Stomach (tissue), 9 donors: ENCODE measurements around the gene ZNF605. TPM values are rescaled to one million over a fixed set of nuclear protein-coding genes. Genes with fewer than 3 reads are reported as not detected.

ENCODE experiments used
- DNase-seq, 2 donors: peaks; one replicate each; pipeline versions ENCODE4 v3.0.0 to v3.0.0-alpha.2; 2013 to 2019
- H3K27ac ChIP-seq, 5 donors: fragments of 200-600 bp in 4 of 5; sonication (generic) in 4 of 5; one replicate each; pipeline ENCODE4 v1.5.1; 2013 to 2019; ENCODE audit warnings: mild to moderate bottlenecking in 1 of 5, moderate library complexity in 1 of 5
- H3K27me3 ChIP-seq, 3 donors: fragments of 200-600 bp; sonication (generic); one replicate each; pipeline ENCODE4 v1.5.1; 2017 to 2019; ENCODE audit warnings: mixed run types in 1 of 3
- H3K36me3 ChIP-seq, 4 donors: fragments of 200-600 bp; sonication (generic); 1 replicate in 3 of 4; 2 replicates in 1 of 4; pipeline ENCODE4 v1.5.1; 2016 to 2019
- H3K4me1 ChIP-seq, 4 donors: fragments of 200-600 bp; sonication (generic); one replicate each; pipeline ENCODE4 v1.5.1; 2016 to 2019
- H3K4me3 ChIP-seq, 4 donors: fragments of 200-600 bp; sonication (generic) in 3 of 4; one replicate each; pipeline ENCODE4 v1.5.1; 2016 to 2019; ENCODE audit warnings: mild to moderate bottlenecking in 1 of 4
- H3K9me3 ChIP-seq, 4 donors: fragments of 200-600 bp; sonication (generic); one replicate each; pipeline ENCODE4 v1.5.1; 2016 to 2019
- CTCF ChIP-seq, 7 experiments: fragments of 450-650 bp in 4 of 7; fragments of 200-600 bp in 3 of 7; sonication (generic) in 3 of 7; IDR thresholded peaks; one replicate each; pipeline ENCODE4 v1.5.1; 2016 to 2019; ENCODE audit warnings: antibody characterized with exemption in 7 of 7, control low read depth in 2 of 7, mild to moderate bottlenecking in 1 of 7
- EP300 ChIP-seq: sonication (generic); formaldehyde crosslinking; IDR thresholded peaks from one replicate; pipeline ENCODE4 v1.6.1; 2017; ENCODE audit warnings: antibody characterized with exemption
- POLR2A ChIP-seq, 4 donors: fragments of 450-650 bp; IDR thresholded peaks; one replicate each; pipeline ENCODE4 v1.6.1; 2016; ENCODE audit warnings: antibody characterized with exemption in 4 of 4, control low read depth in 2 of 4, mild to moderate bottlenecking in 1 of 4, moderate library complexity in 1 of 4
- POLR2AphosphoS5 ChIP-seq, 3 donors: sonication (generic); formaldehyde crosslinking; IDR thresholded peaks; one replicate each; pipeline ENCODE4 v1.6.1; 2016; ENCODE audit warnings: antibody characterized with exemption in 3 of 3
- WGBS, 5 donors: extraction: QIAGEN DNeasy Blood & Tissue Kit in 3 of 5; methylation state at CpG; one replicate each; pipeline versions ENCODE4 v1.1.5 to v1.1.7; 2013 to 2018; 5-methylcytosine and 5-hydroxymethylcytosine counted together
- intact Hi-C: fragments of 100-400 bp; cut with DNase I; formaldehyde crosslinking; loops from one replicate; pipeline ENCODE4 v1.15.1; 2023; ENCODE audit warnings: low total_unique reads
- polyA plus RNA-seq, 3 donors: library from polyadenylated mRNA; stranded (reverse); fragments of 200-250 nt; gene quantifications; one replicate each; pipeline ENCODE4 v1.2.3, GENCODE V29; 2013
- total RNA-seq, 5 donors: library from RNA; depleted of rRNA; stranded (reverse); fragments of >200 nt; gene quantifications; one replicate each; pipeline versions ENCODE4 v1.1.0 to v1.2.3, GENCODE V29; 2014 to 2016
- donor health status: healthy with polysubstance abuse.
- donor health status: Bipolar disorder and iron deficiency.
- donor health status: healthy.

Gene ZNF605
- total and polyA plus RNA-seq, 8 donors = 0.58 to 16.9 (median 3.5) TPM

GRCh38 chr12:132951649-132952048, 4.5 kb downstream of the ZNF605 start:
- Histone ChIP-seq H3K9me3 (peaks cover 18 to 74% (median 64%) of the 10 kb centered on the region in 4 donors), H3K36me3 (peaks cover 21 to 50% (median 46%) of the 10 kb centered on the region in 4 donors), H3K4me1 (peaks cover 4 to 20% (median 14%) of the 10 kb centered on the region in 4 donors), H3K27me3 (no peaks in the 10 kb centered on the region), H3K27ac (no peak overlapping the region), H3K4me3 (no peak overlapping the region)
- TF ChIP-seq POLR2A (IDR thresholded peaks at IDR 0.05) (no peak), EP300 (no peak), POLR2AphosphoS5 (IDR thresholded peaks at IDR 0.05) (no peak), CTCF (IDR thresholded peaks at IDR 0.05) (no peak)
- no peak for DNase-seq
- WGBS, 5 donors = 96 to 99% (median 98%) methylated on average over 8 of the region's 8 CpGs
- intact Hi-C loops = no loop called here

- Histone ChIP-seq H3K4me1 (peaks cover 4 to 19% (median 13%) of the 10 kb centered on the region in 4 donors), H3K9me3 (peaks cover 25 to 81% (median 71%) of the 10 kb centered on the region in 4 donors), H3K27ac (no peak overlapping the region), H3K27me3 (no peaks in the 10 kb centered on the region), H3K4me3 (no peak overlapping the region), H3K36me3 (peaks cover 28 to 56% (median 52%) of the 10 kb centered on the region in 4 donors)
- DNase-seq = no peak
- TF ChIP-seq POLR2AphosphoS5 (IDR thresholded peaks at IDR 0.05) = no peak
- TF ChIP-seq EP300 = no peak
- no peak for TF ChIP-seq POLR2A (IDR thresholded peaks at IDR 0.05)
- TF ChIP-seq CTCF (IDR thresholded peaks at IDR 0.05) = no peak
- intact Hi-C loops = no loop called here
- WGBS, 5 donors = 96 to 99% (median 98%) methylated on average over 27 of the region's 27 CpGs
Measured at GRCh38 chr12:132950844-132951535, 5.1 kb downstream of the ZNF605 start.

- intact Hi-C loops = no loop called here
Measured at GRCh38 chr12:132949936-132950837, 5.9 kb downstream of the ZNF605 start.

More at GRCh38 chr12:132949936-132950837, 5.9 kb downstream of the ZNF605 start:
- no peak overlapping the region for H3K4me3 ChIP-seq
- H3K27me3 ChIP-seq = no peaks in the 10 kb centered on the region
- H3K36me3 ChIP-seq = peaks cover 34 to 64% (median 60%) of the 10 kb centered on the region in 4 donors
- H3K9me3 ChIP-seq = peaks cover 27 to 89% (median 79%) of the 10 kb centered on the region in 4 donors
- 97 to 99% (median 97%) methylated on average over 30 of the region's 30 CpGs for WGBS, 5 donors
- no peak for DNase-seq
- H3K27ac ChIP-seq = no peak overlapping the region
- H3K4me1 ChIP-seq = peaks cover 3 to 15% (median 9%) of the 10 kb centered on the region in 4 donors
- no peak for TF ChIP-seq POLR2A (IDR thresholded peaks at IDR 0.05)
- TF ChIP-seq CTCF (IDR thresholded peaks at IDR 0.05) = no peak
- TF ChIP-seq EP300 = no peak
- no peak for TF ChIP-seq POLR2AphosphoS5 (IDR thresholded peaks at IDR 0.05)
